ENCODE results near the gene AKR1E2.

The AKR1E2 gene

DNA sequence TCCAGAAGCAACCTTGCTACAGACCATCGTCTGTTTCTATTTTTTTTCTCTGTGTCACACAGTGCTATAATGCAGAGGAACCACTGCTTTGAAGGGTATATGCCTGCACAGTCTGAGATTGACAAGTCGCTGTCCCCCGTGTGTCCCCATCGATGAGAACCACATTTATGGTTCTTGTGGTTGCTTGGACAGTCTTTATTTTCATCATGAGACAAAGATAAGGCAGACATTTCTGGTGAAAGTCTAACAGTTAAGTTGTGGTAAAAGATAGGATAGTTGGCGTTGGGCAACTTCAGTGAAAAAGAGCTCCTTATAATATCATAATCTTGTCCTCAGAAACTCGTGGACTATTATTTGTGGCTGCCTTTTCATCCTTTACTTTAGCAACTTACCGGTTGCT lies 6.3 kb upstream of the AKR1E2 start:
- no peaks in the 10 kb centered on the region for H3K9me3 ChIP-seq (ENCODE audit: low read length)
- no peaks in the 10 kb centered on the region for H3K27me3 ChIP-seq (ENCODE audit: insufficient read depth, low read length)
- no peak overlapping the region for H2AFZ ChIP-seq (ENCODE audit: low read depth, low read length)
- H3K4me1 ChIP-seq (ENCODE audit: insufficient read depth, low read length) = no peaks in the 10 kb centered on the region
- H3K4me3 ChIP-seq (ENCODE audit: low read length) = no peak overlapping the region
- H3K36me3 ChIP-seq (ENCODE audit: insufficient read depth, low read length) = no peaks in the 10 kb centered on the region

DNA sequence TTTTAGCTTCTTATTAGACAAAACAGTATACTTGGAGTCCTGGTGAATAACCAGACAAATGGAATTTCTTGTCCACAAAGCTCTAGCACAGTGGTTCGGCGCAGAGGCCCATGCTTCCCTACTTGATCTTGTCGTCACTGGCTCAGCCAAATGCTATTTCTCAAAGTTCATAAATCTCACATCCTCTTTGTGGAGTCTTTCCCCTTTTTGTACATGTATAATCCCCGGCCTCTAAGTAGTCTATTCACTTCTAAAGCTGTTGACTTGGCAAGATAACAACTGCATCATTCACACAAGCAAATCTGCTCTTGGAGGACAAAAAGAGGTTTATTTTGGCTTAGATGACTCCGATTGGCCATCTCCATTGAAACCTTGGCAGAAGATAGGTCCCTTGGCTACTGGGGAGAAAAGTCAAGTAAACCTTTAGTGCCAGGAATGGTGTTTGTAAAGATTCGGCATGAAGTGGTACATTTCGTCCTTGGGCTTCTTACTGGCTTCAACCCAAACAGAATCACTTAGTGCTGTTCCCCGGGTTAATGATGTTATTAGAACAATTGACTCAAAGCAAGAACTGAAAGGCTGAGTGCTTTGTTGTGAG lies 5.1 kb upstream of the AKR1E2 start:
- H3K4me1 ChIP-seq (ENCODE audit: insufficient read depth, low read length) = no peaks in the 10 kb centered on the region
- peaks cover 6% of the 10 kb centered on the region for H3K9me3 ChIP-seq (ENCODE audit: low read length)
- no peaks in the 10 kb centered on the region for H3K36me3 ChIP-seq (ENCODE audit: insufficient read depth, low read length)
- peaks cover 3% of the 10 kb centered on the region for H3K27me3 ChIP-seq (ENCODE audit: insufficient read depth, low read length)
- no peak overlapping the region for H3K4me3 ChIP-seq (ENCODE audit: low read length)
- no peak overlapping the region for H2AFZ ChIP-seq (ENCODE audit: low read depth, low read length)

DNA sequence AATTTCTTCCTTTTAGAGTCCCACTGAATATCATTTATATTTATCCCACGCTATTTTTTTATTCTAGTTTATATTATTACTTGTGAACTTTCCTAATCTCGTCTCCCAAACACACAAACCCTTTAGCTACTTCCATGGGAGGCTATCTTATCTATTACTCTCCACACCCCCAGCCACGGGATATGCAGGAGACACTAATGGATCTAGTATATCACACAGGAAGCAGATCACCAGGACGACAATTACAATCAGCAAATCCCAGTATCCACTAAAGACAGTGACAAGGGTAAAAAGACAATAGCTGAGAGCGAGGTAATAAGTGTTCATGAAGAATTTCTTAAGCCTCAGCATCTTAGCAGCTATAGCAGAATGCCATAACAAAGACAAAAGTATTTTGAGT lies 3.8 kb upstream of the AKR1E2 start:
- no peak overlapping the region for H2AFZ ChIP-seq (ENCODE audit: low read depth, low read length)
- H3K4me3 ChIP-seq (ENCODE audit: low read length) = no peak overlapping the region
- no peaks in the 10 kb centered on the region for H3K4me1 ChIP-seq (ENCODE audit: insufficient read depth, low read length)

DNA sequence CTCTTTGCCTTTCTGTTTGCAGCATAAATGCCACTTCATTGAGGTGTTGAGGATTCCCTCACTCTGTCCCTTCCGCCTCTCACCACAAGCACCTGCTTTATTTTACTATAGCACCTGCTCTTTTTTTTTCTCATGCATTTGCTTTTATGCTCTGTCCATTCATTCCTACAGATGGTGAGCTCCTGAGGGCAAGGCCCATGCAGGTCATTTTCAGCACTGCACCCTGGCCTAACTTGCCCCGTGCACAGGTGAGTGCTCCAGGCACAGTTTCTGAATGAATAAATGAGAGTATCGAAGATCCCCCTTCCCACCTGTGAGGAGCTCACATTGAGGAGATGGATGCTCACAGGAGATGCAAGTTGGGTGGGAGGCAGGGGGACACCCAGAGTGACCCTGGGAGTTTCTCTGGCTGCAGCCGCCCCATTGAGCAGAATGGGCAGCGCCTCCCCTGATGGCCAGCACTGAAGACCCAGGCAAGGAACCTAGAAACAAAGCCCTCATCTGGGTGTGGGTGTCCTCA lies 1.2 kb upstream of the AKR1E2 start:
- Histone ChIP-seq H2AFZ (ENCODE audit: low read depth, low read length) (no peak overlapping the region), H3K4me1 (ENCODE audit: insufficient read depth, low read length) (no peaks in the 10 kb centered on the region)

More for the DNA sequence above, 3.8 kb upstream of the AKR1E2 start:
- Histone ChIP-seq H3K27me3 (ENCODE audit: insufficient read depth, low read length) (peaks cover 13% of the 10 kb centered on the region), H3K9me3 (ENCODE audit: low read length) (peaks cover 8% of the 10 kb centered on the region), H3K36me3 (ENCODE audit: insufficient read depth, low read length) (no peaks in the 10 kb centered on the region)

DNA sequence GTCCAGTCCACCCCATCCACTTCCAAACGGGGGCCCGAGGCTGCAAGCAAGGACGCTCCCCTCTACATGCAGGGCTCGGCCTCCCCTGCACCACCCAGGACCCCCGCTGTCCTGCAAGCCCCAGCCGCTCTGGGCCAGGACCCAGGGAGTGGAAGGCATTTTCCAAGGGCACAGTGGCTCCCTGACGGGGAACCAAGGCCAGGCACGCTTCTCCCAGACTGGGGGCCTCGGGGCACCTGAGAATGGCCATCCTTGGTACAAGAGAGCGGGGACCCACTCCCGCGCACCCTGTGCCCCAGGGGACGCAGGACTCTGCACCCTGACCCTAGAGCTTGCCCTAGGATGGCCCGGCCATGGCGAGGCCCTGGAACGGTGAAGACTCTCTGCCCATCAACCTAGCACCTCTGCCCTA lies 545 bp upstream of the AKR1E2 start:
- H3K4me1 ChIP-seq (ENCODE audit: insufficient read depth, low read length) = no peaks in the 10 kb centered on the region
- H2AFZ ChIP-seq (ENCODE audit: low read depth, low read length) = no peak overlapping the region
- H3K4me3 ChIP-seq (ENCODE audit: low read length) = no peak overlapping the region
- H3K9me3 ChIP-seq (ENCODE audit: low read length) = peaks cover 8% of the 10 kb centered on the region
- no peaks in the 10 kb centered on the region for H3K36me3 ChIP-seq (ENCODE audit: insufficient read depth, low read length)
- H3K27me3 ChIP-seq (ENCODE audit: insufficient read depth, low read length) = peaks cover 31% of the 10 kb centered on the region

More for the DNA sequence above, 1.2 kb upstream of the AKR1E2 start:
- Histone ChIP-seq H3K27me3 (ENCODE audit: insufficient read depth, low read length) (peaks cover 30% of the 10 kb centered on the region), H3K36me3 (ENCODE audit: insufficient read depth, low read length) (no peaks in the 10 kb centered on the region), H3K9me3 (ENCODE audit: low read length) (peaks cover 8% of the 10 kb centered on the region), H3K4me3 (ENCODE audit: low read length) (no peak overlapping the region)

DNA sequence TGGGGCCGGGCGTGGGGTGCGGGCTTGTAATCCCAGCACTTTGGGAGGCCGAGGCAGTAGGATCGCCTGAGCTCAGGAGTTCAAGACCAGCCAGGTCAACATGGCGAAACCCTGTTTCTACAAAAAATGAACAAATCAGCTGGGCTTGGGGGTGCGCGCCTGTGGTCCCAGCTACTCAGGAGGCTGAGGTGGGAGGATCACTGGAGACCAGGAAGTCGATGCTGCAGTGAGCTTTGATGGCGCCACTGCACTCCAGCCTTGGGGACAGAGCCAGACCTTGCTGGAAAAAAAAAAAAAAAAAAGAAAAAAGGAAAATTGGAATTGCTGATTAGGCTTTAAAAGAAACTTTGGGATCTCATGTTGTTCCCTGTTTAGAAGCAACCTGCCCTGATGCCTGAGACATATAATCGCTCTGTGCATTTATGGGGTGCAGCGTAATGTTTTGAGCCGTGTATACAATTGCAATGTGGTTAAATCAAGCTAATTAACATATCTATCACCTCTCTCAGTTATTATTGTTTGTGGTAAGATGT lies 851 bp downstream of the AKR1E2 start:
- H3K9me3 ChIP-seq (ENCODE audit: low read length) = peaks cover 8% of the 10 kb centered on the region
- no peak overlapping the region for H3K4me3 ChIP-seq (ENCODE audit: low read length)
- no peaks in the 10 kb centered on the region for H3K36me3 ChIP-seq (ENCODE audit: insufficient read depth, low read length)
- no peak overlapping the region for H2AFZ ChIP-seq (ENCODE audit: low read depth, low read length)
- H3K27me3 ChIP-seq (ENCODE audit: insufficient read depth, low read length) = peaks cover 34% of the 10 kb centered on the region
- H3K4me1 ChIP-seq (ENCODE audit: insufficient read depth, low read length) = no peaks in the 10 kb centered on the region

DNA sequence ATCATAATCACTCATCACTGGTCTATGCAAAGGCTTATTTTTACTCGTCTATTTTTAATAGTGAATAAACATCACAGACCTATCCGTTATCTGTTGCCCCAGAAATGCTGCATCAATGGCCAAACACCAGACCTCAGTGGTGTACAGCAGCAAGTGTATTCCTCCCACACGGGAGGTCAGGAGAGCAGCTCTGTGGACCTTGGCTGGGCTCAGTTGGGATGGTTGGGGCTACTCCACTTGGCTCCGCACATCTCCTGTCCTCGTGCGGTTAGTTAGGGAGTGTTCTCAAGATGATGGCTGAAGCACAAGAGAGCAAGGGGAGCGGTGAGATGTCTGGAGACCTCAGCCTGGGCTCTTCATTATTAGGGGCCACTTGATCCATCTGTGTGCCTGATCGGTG lies 2.0 kb downstream of the AKR1E2 start:
- Histone ChIP-seq H3K27me3 (ENCODE audit: insufficient read depth, low read length) (peaks cover 34% of the 10 kb centered on the region), H3K4me1 (ENCODE audit: insufficient read depth, low read length) (no peaks in the 10 kb centered on the region), H3K36me3 (ENCODE audit: insufficient read depth, low read length) (no peaks in the 10 kb centered on the region), H2AFZ (ENCODE audit: low read depth, low read length) (no peak overlapping the region), H3K9me3 (ENCODE audit: low read length) (peaks cover 8% of the 10 kb centered on the region), H3K4me3 (ENCODE audit: low read length) (no peak overlapping the region)

DNA sequence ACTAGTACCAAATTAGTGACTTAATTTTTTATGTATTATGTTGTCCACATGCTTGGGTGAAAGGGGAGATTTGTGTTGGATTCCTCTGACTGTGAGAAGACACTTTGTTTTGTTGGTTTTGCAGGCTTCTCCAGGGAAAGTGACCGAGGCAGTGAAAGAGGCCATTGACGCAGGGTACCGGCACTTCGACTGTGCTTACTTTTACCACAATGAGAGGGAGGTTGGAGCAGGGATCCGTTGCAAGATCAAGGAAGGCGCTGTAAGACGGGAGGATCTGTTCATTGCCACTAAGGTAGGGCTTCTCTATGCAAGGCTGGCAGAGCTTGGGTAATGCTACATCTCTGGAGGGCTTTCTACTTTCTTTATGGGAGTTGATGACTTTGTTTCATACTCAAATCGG lies 4.5 kb downstream of the AKR1E2 start:
- Histone ChIP-seq H3K36me3 (ENCODE audit: insufficient read depth, low read length) (no peaks in the 10 kb centered on the region), H3K27me3 (ENCODE audit: insufficient read depth, low read length) (peaks cover 34% of the 10 kb centered on the region), H3K9me3 (ENCODE audit: low read length) (peaks cover 5% of the 10 kb centered on the region), H2AFZ (ENCODE audit: low read depth, low read length) (no peak overlapping the region), H3K4me1 (ENCODE audit: insufficient read depth, low read length) (no peaks in the 10 kb centered on the region), H3K4me3 (ENCODE audit: low read length) (no peak overlapping the region)

DNA sequence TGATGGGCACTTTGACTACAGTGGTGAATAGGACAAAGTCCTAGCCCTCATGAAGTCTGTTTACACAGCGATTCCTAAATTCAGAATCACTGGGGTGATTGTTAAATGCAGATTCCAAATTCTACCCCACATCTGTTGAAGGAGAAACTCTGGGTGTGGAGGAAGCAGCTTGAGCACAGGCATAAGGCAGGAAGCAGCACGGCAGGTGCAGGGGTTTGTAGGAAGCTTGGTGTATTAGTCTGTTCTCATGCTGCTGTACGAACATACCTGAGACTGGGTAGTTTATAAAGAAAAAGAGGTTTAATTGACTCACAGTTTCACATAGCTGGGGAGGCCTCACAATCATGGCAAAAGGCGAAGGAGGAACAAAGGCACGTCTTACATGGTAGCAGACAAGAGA lies 5.1 kb downstream of the AKR1E2 start:
- Histone ChIP-seq H3K4me1 (ENCODE audit: insufficient read depth, low read length) (no peaks in the 10 kb centered on the region), H2AFZ (ENCODE audit: low read depth, low read length) (no peak overlapping the region), H3K36me3 (ENCODE audit: insufficient read depth, low read length) (no peaks in the 10 kb centered on the region), H3K27me3 (ENCODE audit: insufficient read depth, low read length) (peaks cover 30% of the 10 kb centered on the region), H3K9me3 (ENCODE audit: low read length) (no peaks in the 10 kb centered on the region), H3K4me3 (ENCODE audit: low read length) (no peak overlapping the region)

DNA sequence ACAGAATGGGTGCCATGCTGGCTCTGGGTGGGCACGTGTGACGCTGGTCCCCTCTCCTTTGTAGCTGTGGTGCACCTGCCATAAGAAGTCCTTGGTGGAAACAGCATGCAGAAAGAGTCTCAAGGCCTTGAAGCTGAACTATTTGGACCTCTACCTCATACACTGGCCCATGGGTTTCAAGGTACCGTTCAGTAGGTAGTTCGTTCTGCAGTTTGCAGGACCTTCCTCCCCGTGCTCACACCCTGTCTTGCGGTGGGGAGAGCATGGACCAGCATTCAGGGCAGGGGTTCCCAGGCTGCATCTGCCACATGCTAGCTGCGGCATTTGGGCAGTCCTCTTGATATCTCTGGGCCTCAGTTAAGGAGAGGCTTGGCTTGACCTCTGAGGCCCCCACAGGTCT lies 7.3 kb downstream of the AKR1E2 start:
- Histone ChIP-seq H3K36me3 (ENCODE audit: insufficient read depth, low read length) (no peaks in the 10 kb centered on the region), H3K4me1 (ENCODE audit: insufficient read depth, low read length) (no peaks in the 10 kb centered on the region), H3K27me3 (ENCODE audit: insufficient read depth, low read length) (peaks cover 10% of the 10 kb centered on the region), H3K9me3 (ENCODE audit: low read length) (no peaks in the 10 kb centered on the region), H3K4me3 (ENCODE audit: low read length) (no peak overlapping the region), H2AFZ (ENCODE audit: low read depth, low read length) (no peak overlapping the region)

DNA sequence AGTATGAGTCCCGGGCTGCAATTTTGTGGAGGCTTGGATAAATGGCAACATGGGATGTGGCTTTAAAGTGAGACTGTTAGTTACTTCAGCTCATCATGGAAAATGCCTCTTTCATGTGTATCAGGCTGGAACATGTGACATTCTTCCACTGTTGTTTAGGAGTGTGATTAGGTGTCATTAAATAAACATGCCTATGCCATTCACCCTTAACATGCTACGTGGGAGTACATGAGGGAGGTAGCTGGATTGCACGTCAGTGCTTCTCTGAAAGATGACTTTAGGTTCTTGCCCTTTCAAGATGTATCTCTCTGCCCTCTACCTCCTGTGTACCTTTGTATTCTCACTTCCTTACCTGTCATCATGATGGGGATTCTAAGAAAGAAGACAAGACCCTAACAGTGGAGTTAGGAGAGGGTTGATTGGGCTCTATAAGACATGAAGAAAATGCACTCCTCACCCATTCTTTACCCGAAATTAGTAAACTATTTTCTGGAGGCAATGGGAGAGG lies 8.9 kb downstream of the AKR1E2 start:
- H3K36me3 ChIP-seq (ENCODE audit: insufficient read depth, low read length) = no peaks in the 10 kb centered on the region
- H3K4me3 ChIP-seq (ENCODE audit: low read length) = no peak overlapping the region
- no peak overlapping the region for H2AFZ ChIP-seq (ENCODE audit: low read depth, low read length)
- no peaks in the 10 kb centered on the region for H3K4me1 ChIP-seq (ENCODE audit: insufficient read depth, low read length)
- H3K9me3 ChIP-seq (ENCODE audit: low read length) = no peaks in the 10 kb centered on the region
- H3K27me3 ChIP-seq (ENCODE audit: insufficient read depth, low read length) = peaks cover 7% of the 10 kb centered on the region

DNA sequence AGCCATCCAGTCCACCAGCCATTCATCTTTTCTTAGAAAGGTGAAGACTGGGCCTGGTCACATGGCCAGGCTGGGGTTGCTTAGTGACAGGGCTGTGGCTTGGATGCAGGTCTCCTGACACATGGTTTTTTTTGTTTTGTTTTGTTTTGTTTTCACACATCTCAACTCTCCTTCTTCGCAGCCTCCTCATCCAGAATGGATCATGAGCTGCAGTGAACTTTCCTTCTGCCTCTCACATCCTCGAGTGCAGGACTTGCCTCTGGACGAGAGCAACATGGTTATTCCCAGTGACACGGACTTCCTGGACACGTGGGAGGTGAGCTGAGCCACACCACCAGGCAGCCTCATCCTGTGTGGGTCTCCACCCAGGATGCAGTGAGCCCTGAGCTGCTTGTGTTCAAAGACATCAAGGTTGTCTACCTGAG lies 9.5 kb downstream of the AKR1E2 start:
- H3K36me3 ChIP-seq (ENCODE audit: insufficient read depth, low read length) = no peaks in the 10 kb centered on the region
- no peak overlapping the region for H3K4me3 ChIP-seq (ENCODE audit: low read length)
- no peak overlapping the region for H2AFZ ChIP-seq (ENCODE audit: low read depth, low read length)
- peaks cover 6% of the 10 kb centered on the region for H3K27me3 ChIP-seq (ENCODE audit: insufficient read depth, low read length)
- no peaks in the 10 kb centered on the region for H3K9me3 ChIP-seq (ENCODE audit: low read length)
- no peaks in the 10 kb centered on the region for H3K4me1 ChIP-seq (ENCODE audit: insufficient read depth, low read length)

DNA sequence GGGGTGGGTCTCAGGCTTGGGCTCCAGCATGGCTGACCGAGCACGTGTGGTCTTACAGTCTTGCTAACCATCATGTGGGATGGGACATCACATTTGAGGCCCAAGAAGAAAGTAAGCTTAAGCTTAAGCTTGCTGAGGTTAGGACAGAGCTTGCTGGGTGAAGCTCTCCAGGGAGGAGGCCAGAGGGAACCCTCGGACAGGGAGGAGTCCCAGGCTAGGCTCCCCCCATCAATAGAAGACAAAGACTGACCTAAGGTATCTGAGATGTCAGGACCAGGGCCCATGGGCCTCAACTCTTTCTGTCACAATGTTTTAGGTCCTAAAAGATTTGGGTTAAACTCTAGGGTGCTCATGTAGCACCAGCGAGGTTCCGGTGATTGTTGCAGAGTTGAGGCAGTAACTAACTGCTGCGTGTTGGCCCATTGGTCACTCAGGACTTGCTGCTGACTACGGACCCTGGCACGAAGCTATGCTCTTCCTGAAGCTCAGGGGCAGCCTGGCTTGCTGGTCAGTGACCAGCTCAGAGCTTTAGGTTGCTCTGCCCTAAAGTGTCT lies 10.5 kb downstream of the AKR1E2 start:
- H2AFZ ChIP-seq (ENCODE audit: low read depth, low read length) = no peak overlapping the region
- no peak overlapping the region for H3K4me3 ChIP-seq (ENCODE audit: low read length)
- H3K9me3 ChIP-seq (ENCODE audit: low read length) = no peaks in the 10 kb centered on the region
- H3K4me1 ChIP-seq (ENCODE audit: insufficient read depth, low read length) = no peaks in the 10 kb centered on the region
- peaks cover 3% of the 10 kb centered on the region for H3K27me3 ChIP-seq (ENCODE audit: insufficient read depth, low read length)
- H3K36me3 ChIP-seq (ENCODE audit: insufficient read depth, low read length) = no peaks in the 10 kb centered on the region
